ENCODE measurements around the gene DOK5. TPM values are rescaled to one million over a fixed set of nuclear protein-coding genes. Genes with fewer than 3 reads are reported as not detected.

DOK5 gene
- total RNA-seq, 2 experiments from 2014 or later = not detected

DNA sequence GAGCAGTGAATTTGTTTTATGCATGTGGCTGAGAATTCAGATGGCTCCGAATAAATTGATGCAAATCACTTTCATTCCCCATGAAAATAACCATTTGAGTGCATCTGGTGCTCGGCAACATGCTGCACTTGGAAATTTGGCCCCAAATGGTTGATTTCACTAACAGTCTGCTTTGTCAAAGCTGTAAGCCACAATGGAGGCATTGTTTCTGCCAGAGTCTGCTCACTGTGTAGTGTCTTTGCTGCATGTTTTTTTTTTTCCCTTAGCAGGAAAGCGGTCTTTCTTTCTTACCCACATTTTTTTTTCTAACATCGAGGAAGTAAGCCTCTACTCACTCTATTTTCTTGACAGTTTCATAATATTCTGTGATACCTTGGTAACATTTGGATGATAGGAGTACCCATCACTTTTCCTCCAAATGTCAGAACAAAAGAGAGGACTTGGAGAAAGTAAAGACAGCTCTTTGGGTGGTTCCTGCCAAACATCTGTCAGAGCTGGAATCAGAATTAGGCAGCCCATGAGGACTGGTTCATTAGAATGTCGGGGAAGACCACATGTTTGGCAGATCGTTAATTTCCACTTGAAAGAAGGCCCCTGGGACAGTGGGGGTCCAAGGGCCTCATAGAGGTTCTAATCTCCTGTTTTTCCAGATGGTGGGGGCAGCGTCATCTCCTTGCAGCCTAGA is 149.5 kb downstream of the DOK5 start:
- ChIA-PET CTCF (no interaction called here), POLR2A (no interaction called here)

DNA sequence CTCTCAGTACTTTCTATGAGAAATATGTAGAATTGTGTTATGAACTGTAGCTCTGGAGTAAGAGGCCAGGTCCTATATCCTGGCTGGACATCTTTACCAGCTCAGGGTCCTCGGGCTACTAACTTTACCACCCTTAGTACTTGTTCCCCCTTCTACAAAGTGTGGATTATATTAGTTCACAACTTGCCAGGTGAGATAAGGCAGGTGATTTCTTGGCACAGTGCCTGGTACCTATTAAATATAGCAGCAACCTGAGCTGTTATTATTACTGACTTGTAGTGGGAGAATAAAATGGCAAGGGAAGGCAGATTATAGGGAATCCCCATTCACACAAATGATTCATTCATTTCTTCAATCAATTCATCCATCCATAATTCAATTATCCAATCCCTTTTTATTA is 150.1 kb downstream of the DOK5 start:
- Mint-ChIP-seq H3K36me3 (ENCODE audit: low read depth) (no peaks in the 10 kb centered on the region), H3K27ac (no peak overlapping the region), H3K4me3 (no peak overlapping the region), H3K9me3 (no peaks in the 10 kb centered on the region), H3K4me1 (no peaks in the 10 kb centered on the region), H3K27me3 (no peaks in the 10 kb centered on the region)
- POLR2A ChIA-PET = no interaction called here
- CTCF ChIA-PET = no interaction called here
- no peak for DNase-seq

More for the DNA sequence above, 149.5 kb downstream of the DOK5 start:
- no peaks in the 10 kb centered on the region for H3K9me3 Mint-ChIP-seq
- no peaks in the 10 kb centered on the region for H3K27me3 Mint-ChIP-seq
- no peak for DNase-seq
- H3K36me3 Mint-ChIP-seq (ENCODE audit: low read depth) = no peaks in the 10 kb centered on the region
- no peak overlapping the region for H3K27ac Mint-ChIP-seq
- no peaks in the 10 kb centered on the region for H3K4me1 Mint-ChIP-seq
- H3K4me3 Mint-ChIP-seq = no peak overlapping the region

DNA sequence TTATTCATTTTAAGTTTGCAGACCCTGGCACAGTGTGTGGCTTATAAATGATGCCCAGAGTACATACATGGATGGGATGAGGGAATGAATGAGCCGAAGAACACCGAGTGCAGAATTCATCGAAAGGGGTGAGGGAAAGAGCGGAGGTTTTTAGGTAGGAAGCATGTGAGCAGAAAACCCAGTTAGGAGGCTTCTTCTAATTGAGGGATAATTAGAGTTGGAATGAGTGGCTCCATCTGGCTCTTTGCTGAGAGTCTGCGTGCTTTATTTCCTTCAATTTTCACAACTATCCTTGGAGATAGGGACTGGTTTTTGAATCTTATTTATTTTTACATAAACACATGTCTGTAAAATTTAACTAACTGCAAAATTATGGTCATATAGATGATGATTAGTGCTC is 150.7 kb downstream of the DOK5 start:
- ChIA-PET POLR2A (no interaction called here), CTCF (no interaction called here)
- Mint-ChIP-seq H3K4me1 (no peaks in the 10 kb centered on the region), H3K27ac (no peak overlapping the region), H3K9me3 (no peaks in the 10 kb centered on the region), H3K4me3 (no peak overlapping the region), H3K27me3 (no peaks in the 10 kb centered on the region), H3K36me3 (ENCODE audit: low read depth) (no peaks in the 10 kb centered on the region)
- no peak for DNase-seq

DNA sequence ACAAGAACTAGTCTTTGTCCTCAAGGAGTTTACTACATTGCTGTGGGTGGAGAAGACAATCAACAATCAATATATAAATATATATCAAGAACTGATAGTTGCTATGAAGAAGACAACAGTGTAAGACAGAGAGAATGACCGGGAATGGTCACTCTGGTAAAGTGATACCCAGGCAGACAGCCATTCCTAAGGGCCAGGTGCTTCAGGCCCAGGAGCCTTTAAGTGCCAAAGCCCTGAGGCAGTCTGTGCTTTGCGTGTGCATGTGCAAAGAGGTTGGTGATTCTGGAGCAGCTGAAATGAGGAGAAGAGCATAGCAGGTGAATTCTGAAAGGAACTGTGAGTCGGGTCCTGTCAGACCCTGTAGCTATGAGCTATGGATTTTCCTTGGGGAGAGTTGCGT is 154.2 kb downstream of the DOK5 start:
- H3K27me3 Mint-ChIP-seq = no peaks in the 10 kb centered on the region
- ChIA-PET POLR2A (no interaction called here), CTCF (no interaction called here)
- no peak for DNase-seq
- H3K4me1 Mint-ChIP-seq = no peaks in the 10 kb centered on the region
- H3K27ac Mint-ChIP-seq = no peak overlapping the region
- H3K9me3 Mint-ChIP-seq = no peaks in the 10 kb centered on the region
- H3K4me3 Mint-ChIP-seq = no peak overlapping the region
- no peaks in the 10 kb centered on the region for H3K36me3 Mint-ChIP-seq (ENCODE audit: low read depth)

DNA sequence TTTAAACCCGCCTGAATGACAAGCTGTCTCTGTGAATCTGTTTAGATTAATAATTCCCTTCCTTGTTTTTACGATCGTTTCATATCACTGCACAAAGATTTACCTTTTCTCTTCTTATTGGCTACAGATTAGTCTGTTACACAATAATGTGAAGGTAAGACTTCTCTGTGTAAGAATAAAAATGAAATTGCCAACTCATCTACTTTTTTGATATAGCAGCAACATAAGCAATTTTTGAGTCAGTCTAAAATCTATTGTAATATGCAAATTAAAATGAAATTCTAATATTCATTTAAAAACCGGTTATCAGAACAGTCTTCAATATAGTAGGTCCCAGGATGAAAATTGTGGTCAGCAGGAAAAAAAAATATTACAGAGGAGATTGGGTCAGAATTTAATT is 155.2 kb downstream of the DOK5 start:
- H3K9me3 Mint-ChIP-seq = no peaks in the 10 kb centered on the region
- no peaks in the 10 kb centered on the region for H3K4me1 Mint-ChIP-seq
- no peaks in the 10 kb centered on the region for H3K36me3 Mint-ChIP-seq (ENCODE audit: low read depth)
- no peak for DNase-seq
- H3K27me3 Mint-ChIP-seq = no peaks in the 10 kb centered on the region
- H3K27ac Mint-ChIP-seq = no peak overlapping the region
- ChIA-PET POLR2A (no interaction called here), CTCF (no interaction called here)
- H3K4me3 Mint-ChIP-seq = no peak overlapping the region

DNA sequence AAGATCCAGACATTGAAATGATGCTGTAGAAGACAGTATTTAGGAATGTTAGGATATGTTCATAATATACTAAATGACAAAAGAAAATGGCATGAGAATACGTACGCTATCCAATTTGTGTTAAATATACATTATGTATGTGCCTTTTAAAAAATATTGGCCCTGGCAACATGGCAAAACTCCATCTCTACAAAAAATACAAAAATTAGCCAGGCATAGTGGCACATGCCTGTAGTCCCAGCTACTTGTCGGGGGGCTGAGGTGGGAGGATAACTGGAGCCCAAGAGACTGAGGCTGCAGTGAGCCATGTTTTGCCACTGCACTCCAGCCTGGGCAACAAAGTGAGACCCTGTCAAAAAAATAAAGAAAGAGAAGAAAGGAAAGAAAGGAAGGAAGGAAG is 155.7 kb downstream of the DOK5 start:
- H3K27me3 Mint-ChIP-seq = no peaks in the 10 kb centered on the region
- H3K9me3 Mint-ChIP-seq = no peaks in the 10 kb centered on the region
- H3K36me3 Mint-ChIP-seq (ENCODE audit: low read depth) = no peaks in the 10 kb centered on the region
- CTCF ChIA-PET = no interaction called here
- no peak overlapping the region for H3K4me3 Mint-ChIP-seq
- no peak overlapping the region for H3K27ac Mint-ChIP-seq
- DNase-seq = no peak
- H3K4me1 Mint-ChIP-seq = no peaks in the 10 kb centered on the region
- POLR2A ChIA-PET = no interaction called here

DNA sequence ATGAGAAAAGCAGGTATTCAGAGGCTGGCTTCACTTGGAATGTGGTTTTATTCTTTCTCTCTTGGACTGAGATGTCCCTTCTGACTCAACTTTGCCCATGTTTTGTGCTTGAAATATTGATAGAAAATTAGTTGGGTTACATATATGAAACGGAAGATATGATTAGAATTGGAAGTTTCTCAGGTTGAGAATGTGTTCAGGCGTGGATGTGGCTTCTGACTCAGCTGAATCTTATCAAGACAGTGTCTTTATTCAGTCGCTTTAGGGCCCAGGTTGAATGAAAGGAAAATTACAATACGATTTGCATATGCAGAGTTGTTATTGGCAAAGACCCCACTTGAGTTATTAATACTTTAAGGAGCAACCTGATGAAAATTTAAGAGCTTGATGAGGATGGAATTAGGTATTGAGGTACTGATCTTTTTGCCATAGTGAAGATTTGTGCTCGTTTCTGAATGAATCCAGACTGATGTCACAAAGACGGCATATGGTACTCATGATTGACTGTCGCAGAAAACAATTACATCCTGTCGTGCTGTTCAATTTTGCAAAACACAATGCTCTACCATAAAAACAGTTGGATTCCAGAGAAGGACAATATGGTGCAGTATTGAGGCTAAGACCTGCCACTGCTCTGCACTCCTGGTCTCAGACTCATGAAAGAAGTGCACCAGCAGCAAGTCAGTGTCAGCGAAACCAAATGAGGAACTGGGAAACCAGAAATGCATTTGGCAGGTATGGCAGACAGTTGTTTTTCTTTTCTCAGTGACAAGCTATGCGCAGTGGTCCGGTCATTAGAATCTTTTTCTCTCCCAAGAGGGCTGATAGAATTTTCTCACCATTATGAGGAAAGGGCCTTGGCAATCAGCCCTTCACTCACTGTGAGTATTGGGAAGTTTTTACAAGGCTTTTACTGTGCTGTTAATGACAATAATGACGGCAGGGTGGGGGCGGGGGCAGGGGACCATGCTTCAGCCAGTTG is 158.3 kb downstream of the DOK5 start:
- Mint-ChIP-seq H3K4me1 (no peaks in the 10 kb centered on the region), H3K36me3 (ENCODE audit: low read depth) (no peaks in the 10 kb centered on the region), H3K27me3 (no peaks in the 10 kb centered on the region), H3K27ac (no peak overlapping the region), H3K9me3 (no peaks in the 10 kb centered on the region), H3K4me3 (no peak overlapping the region)
- no peak for DNase-seq
- POLR2A ChIA-PET = no interaction called here
- CTCF ChIA-PET = interaction anchor here (0.7 kb wide), 1 partner anchor 529 kb away, joined by 5 read pairs; no protein-coding TSS in a partner anchor

DNA sequence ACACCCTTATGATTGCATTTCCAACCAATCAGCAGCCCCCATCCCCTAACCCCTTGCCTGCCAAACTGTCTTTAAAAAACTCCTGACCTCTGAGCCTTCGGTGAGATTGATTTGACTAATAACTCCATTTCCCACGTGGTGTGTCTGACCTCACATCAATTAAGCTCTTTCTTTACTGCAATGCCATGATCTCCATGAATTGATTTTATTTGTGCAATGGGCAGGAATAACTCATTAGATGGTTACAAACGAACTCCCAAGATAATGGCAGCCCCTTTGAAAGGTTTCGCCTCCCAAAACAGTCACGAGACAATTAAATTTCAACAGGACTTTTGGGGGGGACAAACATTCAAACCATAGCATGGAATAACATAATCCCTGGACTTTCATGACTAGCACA is 161.2 kb downstream of the DOK5 start:
- ChIA-PET POLR2A (no interaction called here), CTCF (no interaction called here)
- no peak overlapping the region for H3K27ac Mint-ChIP-seq
- no peak overlapping the region for H3K4me3 Mint-ChIP-seq
- H3K27me3 Mint-ChIP-seq = no peaks in the 10 kb centered on the region
- H3K4me1 Mint-ChIP-seq = no peaks in the 10 kb centered on the region
- H3K9me3 Mint-ChIP-seq = no peaks in the 10 kb centered on the region
- H3K36me3 Mint-ChIP-seq (ENCODE audit: low read depth) = no peaks in the 10 kb centered on the region
- DNase-seq = no peak

DNA sequence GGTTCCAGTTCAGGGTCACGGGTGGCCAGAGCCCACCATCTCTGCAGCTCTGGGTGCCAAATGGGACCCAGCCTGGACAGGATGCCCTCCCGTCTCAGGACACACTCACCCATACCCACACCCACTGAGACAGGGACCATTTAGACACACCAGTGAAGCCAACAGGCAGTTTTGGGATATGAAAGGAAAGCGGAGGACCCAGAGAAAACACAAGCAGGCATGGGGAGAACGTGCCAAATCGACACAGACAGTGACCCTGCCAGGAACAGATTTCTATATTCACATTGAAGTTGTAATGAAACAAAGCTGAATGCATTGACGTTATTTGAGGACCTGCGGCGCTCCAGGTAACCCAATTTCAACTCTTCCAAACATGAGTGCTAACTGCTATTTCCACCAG is 164.5 kb downstream of the DOK5 start:
- DNase-seq = no peak
- no peak overlapping the region for H3K4me3 Mint-ChIP-seq
- H3K9me3 Mint-ChIP-seq = no peaks in the 10 kb centered on the region
- H3K27me3 Mint-ChIP-seq = no peaks in the 10 kb centered on the region
- CTCF ChIA-PET = no interaction called here
- POLR2A ChIA-PET = no interaction called here
- no peak overlapping the region for H3K27ac Mint-ChIP-seq
- H3K4me1 Mint-ChIP-seq = no peaks in the 10 kb centered on the region
- no peaks in the 10 kb centered on the region for H3K36me3 Mint-ChIP-seq (ENCODE audit: low read depth)

DNA sequence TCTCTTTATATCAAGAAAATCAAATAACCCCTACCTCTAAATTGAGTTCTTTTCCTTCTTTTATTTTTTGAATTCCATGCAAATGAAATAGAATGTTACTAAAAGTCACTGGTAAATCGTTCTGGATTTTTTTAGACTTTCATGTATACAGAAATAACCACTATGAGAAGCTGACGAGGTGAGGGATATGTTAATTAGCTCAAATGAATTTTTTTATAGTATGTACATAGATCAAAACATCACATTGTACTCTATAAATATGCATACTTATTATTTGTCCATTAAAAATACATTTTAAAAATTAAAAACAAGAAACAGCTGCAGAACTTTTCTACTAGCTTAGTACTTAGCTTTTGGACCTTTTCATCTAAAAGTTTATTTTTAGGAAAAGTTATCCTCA is 165.4 kb downstream of the DOK5 start:
- POLR2A ChIA-PET = no interaction called here
- Mint-ChIP-seq H3K9me3 (no peaks in the 10 kb centered on the region), H3K27me3 (no peaks in the 10 kb centered on the region), H3K27ac (no peak overlapping the region), H3K4me3 (no peak overlapping the region), H3K36me3 (ENCODE audit: low read depth) (no peaks in the 10 kb centered on the region), H3K4me1 (no peaks in the 10 kb centered on the region)
- CTCF ChIA-PET = interaction anchor here (1.0 kb wide), 1 partner anchor 10 kb away, joined by 3 read pairs; no protein-coding TSS in a partner anchor
- DNase-seq = no peak

DNA sequence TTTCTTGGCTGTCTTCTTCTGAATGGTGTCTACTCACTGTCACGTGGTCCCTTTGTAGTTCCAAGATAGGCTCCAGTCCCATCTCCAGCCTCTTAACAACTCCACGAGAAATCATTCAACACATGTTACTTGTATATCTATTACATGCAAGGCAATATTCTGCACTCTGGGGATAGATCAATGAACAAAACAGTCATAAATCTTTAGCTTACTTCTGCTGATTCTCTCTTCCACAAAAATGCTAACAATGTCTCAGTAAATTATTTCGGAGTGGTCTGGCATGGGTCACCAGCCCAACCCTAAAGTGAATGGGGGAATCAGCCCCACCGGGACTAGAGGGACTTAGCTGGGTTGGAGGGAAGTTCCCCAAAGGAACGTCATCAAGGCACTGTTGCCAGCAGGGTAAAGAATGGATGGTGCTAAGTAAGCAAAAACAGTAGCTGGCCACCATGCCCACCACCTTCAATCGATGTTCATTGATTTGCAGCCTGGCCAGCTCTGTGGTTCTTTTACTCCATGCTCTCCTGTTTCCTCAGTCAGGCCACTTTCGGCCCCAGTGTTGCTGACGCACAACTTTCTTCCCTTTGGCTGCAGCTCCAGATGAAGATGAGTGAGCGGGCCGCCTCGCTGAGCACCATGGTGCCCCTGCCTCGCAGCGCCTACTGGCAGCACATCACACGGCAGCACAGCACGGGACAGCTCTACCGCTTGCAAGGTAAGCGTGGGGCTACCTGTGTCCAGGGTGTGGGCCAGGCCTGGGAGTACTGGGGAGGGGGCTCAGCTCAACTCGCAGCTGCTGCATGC is 167.7 kb downstream of the DOK5 start:
- H3K9me3 Mint-ChIP-seq = no peaks in the 10 kb centered on the region
- no peak for DNase-seq
- no peaks in the 10 kb centered on the region for H3K4me1 Mint-ChIP-seq
- no peaks in the 10 kb centered on the region for H3K36me3 Mint-ChIP-seq (ENCODE audit: low read depth)
- POLR2A ChIA-PET = no interaction called here
- no peak overlapping the region for H3K27ac Mint-ChIP-seq
- no peaks in the 10 kb centered on the region for H3K27me3 Mint-ChIP-seq
- CTCF ChIA-PET = interaction anchor here (0.5 kb wide), 1 partner anchor 1712 kb away, joined by 3 read pairs; no protein-coding TSS in a partner anchor
- H3K4me3 Mint-ChIP-seq = no peak overlapping the region

DNA sequence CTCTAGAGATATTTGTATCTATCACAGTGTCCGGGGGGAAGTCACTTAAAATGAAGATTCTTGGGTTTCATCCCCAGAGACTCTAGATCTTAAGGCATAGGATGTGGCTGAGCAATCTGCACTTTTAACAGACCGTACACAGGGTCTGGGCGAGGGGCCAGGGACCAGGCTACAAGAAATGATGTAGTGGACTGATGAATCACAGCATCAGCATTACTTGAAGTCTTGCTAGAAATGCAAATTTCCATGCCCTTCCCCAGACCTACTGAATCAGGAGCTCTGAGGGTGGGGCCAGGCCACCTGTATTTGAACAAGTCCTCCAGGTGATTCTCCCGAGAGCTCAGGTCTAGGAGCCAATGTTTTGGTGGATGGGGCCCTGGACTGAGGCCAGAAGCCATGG is 168.4 kb downstream of the DOK5 start:
- Mint-ChIP-seq H3K4me3 (no peak overlapping the region), H3K36me3 (ENCODE audit: low read depth) (no peaks in the 10 kb centered on the region), H3K27me3 (no peaks in the 10 kb centered on the region), H3K9me3 (no peaks in the 10 kb centered on the region), H3K4me1 (no peaks in the 10 kb centered on the region), H3K27ac (no peak overlapping the region)
- DNase-seq = no peak
- CTCF ChIA-PET = interaction anchor here (1.1 kb wide), 1 partner anchor 544 kb away, joined by 3 read pairs; no protein-coding TSS in a partner anchor
- POLR2A ChIA-PET = no interaction called here

DNA sequence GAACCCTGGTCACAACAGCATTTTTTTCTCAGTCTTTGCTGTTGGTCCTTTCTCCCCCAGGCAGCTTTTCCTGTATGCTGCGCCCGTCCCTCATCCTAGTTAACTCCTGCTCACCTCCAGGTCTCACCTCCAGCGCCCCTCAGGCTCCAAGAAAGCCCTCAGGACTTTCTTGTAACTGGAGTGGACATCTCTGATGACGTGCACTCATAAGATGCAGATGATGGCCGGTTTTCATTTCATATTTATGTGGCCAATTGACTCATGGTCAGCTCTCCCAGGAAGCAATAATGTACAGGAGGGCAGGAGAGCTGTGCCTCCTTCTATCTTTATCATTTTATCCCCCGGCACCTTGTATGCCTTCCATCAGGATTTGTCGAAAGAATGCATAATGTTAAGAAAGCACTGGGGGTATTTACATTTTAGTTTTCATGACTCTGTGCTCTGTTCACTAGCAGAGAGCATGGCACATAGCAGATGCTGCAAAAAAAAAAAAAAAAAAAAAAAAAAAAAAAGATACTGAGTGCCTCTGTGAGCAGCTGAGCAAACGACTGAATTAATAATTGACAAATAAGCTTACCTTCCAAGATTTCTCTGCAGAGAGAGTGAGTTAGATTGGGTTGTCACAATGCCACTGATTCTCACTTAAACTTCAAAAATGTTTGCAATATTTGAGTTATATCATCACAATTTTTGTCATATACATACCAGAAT is 170.2 kb downstream of the DOK5 start:
- Mint-ChIP-seq H3K4me3 (no peak overlapping the region), H3K4me1 (no peaks in the 10 kb centered on the region), H3K9me3 (no peaks in the 10 kb centered on the region), H3K27me3 (no peaks in the 10 kb centered on the region), H3K36me3 (ENCODE audit: low read depth) (no peaks in the 10 kb centered on the region), H3K27ac (no peak overlapping the region)
- CTCF ChIA-PET = interaction anchor here (0.7 to 1.5 kb wide), 7 partner anchors 13 to 551 kb away, joined by 3 to 6 read pairs (median 4); no protein-coding TSS in a partner anchor
- POLR2A ChIA-PET = no interaction called here
- no peak for DNase-seq
